HEK293 (cell line): ENCODE measurements around the gene PLXNA2.

Experiments
- CTCF ChIA-PET: fragments of 350-600 bp; formaldehyde crosslinking; extraction: SDS; loops from one replicate; lab custom pipeline; 2021; ENCODE audit warnings: antibody characterized with exemption; lab: Yijun Ruan, JAX
- POLR2A ChIA-PET: fragments of 300-600 bp; formaldehyde crosslinking; extraction: SDS; loops from one replicate; lab custom pipeline; 2020; ENCODE audit warnings: antibody characterized with exemption, inconsistent platforms; lab: Yijun Ruan, JAX
- H3K27ac ChIP-seq: fragments of 200-500 bp; sonication (Bioruptor generic); 2 replicates; pipeline ENCODE4 v1.5.1; 2014; ENCODE audit warnings: low read depth, low read length, control low read depth, inconsistent platforms; ENCODE audit errors: extremely low read depth
- H3K36me3 ChIP-seq, 2 experiments: fragments of 200-500 bp in 1 of 2; sonication (Bioruptor generic) in 1 of 2; 1 replicate in 1 of 2; 2 replicates in 1 of 2; pipeline ENCODE4 v1.5.1; 2014 to 2017; ENCODE audit warnings: inconsistent platforms in 2 of 2, low read length in 2 of 2; ENCODE audit not compliant: control insufficient read depth in 2 of 2, insufficient read depth in 1 of 2
- H3K4me1 ChIP-seq: fragments of 200-500 bp; sonication (Bioruptor generic); 2 replicates; pipeline ENCODE4 v1.5.1; 2014; ENCODE audit warnings: mild to moderate bottlenecking, low read length, inconsistent platforms; ENCODE audit not compliant: control insufficient read depth, insufficient read depth
- H3K4me3 ChIP-seq: 2 replicates; pipeline ENCODE4 v1.5.1; 2011; ENCODE audit warnings: low read depth, mild to moderate bottlenecking, control low read depth, low read length, moderate library complexity
- H3K9me3 ChIP-seq: fragments of 200-500 bp; sonication (Bioruptor generic); 2 replicates; pipeline ENCODE4 v1.5.1; 2014; ENCODE audit warnings: low read depth, low read length, inconsistent platforms; ENCODE audit not compliant: control insufficient read depth, insufficient read depth
- EGR2 ChIP-seq: fragments of 450-650 bp; formaldehyde crosslinking; IDR thresholded peaks from 2 replicates; pipeline ENCODE4 v1.5.1; 2016; ENCODE audit warnings: low read depth, missing biosample characterization, missing genetic modification characterization
- FEZF1 ChIP-seq: fragments of 450-650 bp; formaldehyde crosslinking; IDR thresholded peaks from 2 replicates; pipeline ENCODE4 v1.5.1; 2016; ENCODE audit warnings: missing biosample characterization, missing genetic modification characterization
- GLIS1 ChIP-seq: fragments of 450-650 bp; formaldehyde crosslinking; IDR thresholded peaks from 2 replicates; pipeline ENCODE4 v1.5.1; 2016; ENCODE audit warnings: missing biosample characterization, missing genetic modification characterization
- HOXD13 ChIP-seq: sonication (generic); formaldehyde crosslinking; IDR thresholded peaks from 2 replicates; pipeline ENCODE4 v1.8.0; 2022; ENCODE audit warnings: missing genetic modification reagents, borderline replicate concordance
- IKZF3 ChIP-seq: fragments of 450-650 bp; IDR thresholded peaks from 2 replicates; pipeline ENCODE4 v1.5.0; 2018; ENCODE audit warnings: missing biosample characterization, mild to moderate bottlenecking, missing genetic modification characterization, moderate library complexity
- OSR2 ChIP-seq: fragments of 450-650 bp; formaldehyde crosslinking; IDR thresholded peaks from 2 replicates; pipeline ENCODE4 v1.5.1; 2016; ENCODE audit warnings: missing biosample characterization, missing genetic modification characterization
- PBX3 ChIP-seq: sonication (generic); formaldehyde crosslinking; IDR thresholded peaks from 2 replicates; pipeline ENCODE4 v1.8.1; 2022; ENCODE audit warnings: mild to moderate bottlenecking, moderate library complexity, missing genetic modification reagents
- SETDB1 ChIP-seq: IDR thresholded peaks from one replicate; pipeline ENCODE4 v1.6.1; 2017; ENCODE audit warnings: mild to moderate bottlenecking, low read length, moderate library complexity, mixed read lengths; ENCODE audit not compliant: insufficient read length
- SP2 ChIP-seq: fragments of 450-650 bp; formaldehyde crosslinking; IDR thresholded peaks from 2 replicates; pipeline ENCODE4 v1.5.1; 2016; ENCODE audit warnings: missing biosample characterization, missing genetic modification characterization
- ZBTB20 ChIP-seq: fragments of 450-650 bp; formaldehyde crosslinking; IDR thresholded peaks from 2 replicates; pipeline ENCODE4 v1.5.1; 2016; ENCODE audit warnings: missing biosample characterization, missing genetic modification characterization
- ZFHX2 ChIP-seq: fragments of 450-650 bp; formaldehyde crosslinking; conservative IDR thresholded peaks from 2 replicates; pipeline ENCODE4 v1.5.1; 2016; ENCODE audit warnings: missing biosample characterization, missing genetic modification characterization
- ZFP69B ChIP-seq: fragments of 450-650 bp; formaldehyde crosslinking; IDR thresholded peaks from 2 replicates; pipeline ENCODE4 v1.5.1; 2016; ENCODE audit warnings: missing biosample characterization, missing genetic modification characterization
- ZIC2 ChIP-seq: fragments of 450-650 bp; formaldehyde crosslinking; IDR thresholded peaks from 2 replicates; pipeline ENCODE4 v1.5.1; 2016; ENCODE audit warnings: missing biosample characterization, missing genetic modification characterization
- ZNF157 ChIP-seq: fragments of 450-650 bp; formaldehyde crosslinking; IDR thresholded peaks from 2 replicates; pipeline ENCODE4 v1.5.1; 2016; ENCODE audit warnings: missing biosample characterization, missing genetic modification characterization
- ZNF169 ChIP-seq: fragments of 450-650 bp; formaldehyde crosslinking; IDR thresholded peaks from 2 replicates; pipeline ENCODE4 v1.5.1; 2016; ENCODE audit warnings: missing biosample characterization, missing genetic modification characterization
- ZNF174 ChIP-seq: fragments of 450-650 bp; formaldehyde crosslinking; IDR thresholded peaks from 2 replicates; pipeline ENCODE4 v1.5.0; 2017; ENCODE audit warnings: missing biosample characterization, mild to moderate bottlenecking, missing genetic modification characterization
- ZNF280D ChIP-seq: fragments of 450-650 bp; formaldehyde crosslinking; IDR thresholded peaks from 2 replicates; pipeline ENCODE4 v1.5.1; 2016; ENCODE audit warnings: missing biosample characterization, missing genetic modification characterization
- ZNF292 ChIP-seq: fragments of 450-650 bp; formaldehyde crosslinking; IDR thresholded peaks from 2 replicates; pipeline ENCODE4 v1.5.1; 2016; ENCODE audit warnings: low read depth, missing biosample characterization, missing genetic modification characterization, borderline replicate concordance
- ZNF366 ChIP-seq: fragments of 450-650 bp; formaldehyde crosslinking; conservative IDR thresholded peaks from 2 replicates; pipeline ENCODE4 v1.5.1; 2016; ENCODE audit warnings: missing biosample characterization, missing genetic modification characterization
- ZNF394 ChIP-seq: fragments of 450-650 bp; formaldehyde crosslinking; IDR thresholded peaks from 2 replicates; pipeline ENCODE4 v1.5.1; 2016; ENCODE audit warnings: missing biosample characterization, missing genetic modification characterization, mild to moderate bottlenecking, moderate library complexity, borderline replicate concordance
- ZNF423 ChIP-seq: fragments of 450-650 bp; formaldehyde crosslinking; IDR thresholded peaks from 2 replicates; pipeline ENCODE4 v1.5.1; 2016; ENCODE audit warnings: missing biosample characterization, missing genetic modification characterization
- ZNF488 ChIP-seq: fragments of 450-650 bp; formaldehyde crosslinking; IDR thresholded peaks from 2 replicates; pipeline ENCODE4 v1.5.1; 2016; ENCODE audit warnings: missing biosample characterization, missing genetic modification characterization
- ZNF548 ChIP-seq: fragments of 450-650 bp; formaldehyde crosslinking; IDR thresholded peaks from 2 replicates; pipeline ENCODE4 v1.5.1; 2016; ENCODE audit warnings: missing biosample characterization, missing genetic modification characterization
- ZNF561 ChIP-seq: fragments of 450-650 bp; IDR thresholded peaks from 2 replicates; pipeline ENCODE4 v1.5.1; 2018; ENCODE audit warnings: missing biosample characterization, missing genetic modification characterization, borderline replicate concordance
- ZNF600 ChIP-seq: fragments of 450-650 bp; formaldehyde crosslinking; IDR thresholded peaks from 2 replicates; pipeline ENCODE4 v1.5.1; 2016; ENCODE audit warnings: missing biosample characterization, missing genetic modification characterization
- ZNF623 ChIP-seq: fragments of 450-650 bp; formaldehyde crosslinking; IDR thresholded peaks from 2 replicates; pipeline ENCODE4 v1.5.1; 2016; ENCODE audit warnings: missing biosample characterization, missing genetic modification characterization
- ZNF670 ChIP-seq: fragments of 450-650 bp; formaldehyde crosslinking; IDR thresholded peaks from 2 replicates; pipeline ENCODE4 v1.5.1; 2016; ENCODE audit warnings: missing biosample characterization, missing genetic modification characterization, low read depth
- ZNF791 ChIP-seq: fragments of 450-650 bp; formaldehyde crosslinking; IDR thresholded peaks from 2 replicates; pipeline ENCODE4 v1.5.1; 2016; ENCODE audit warnings: missing biosample characterization, missing genetic modification characterization
- ZSCAN23 ChIP-seq: fragments of 450-650 bp; formaldehyde crosslinking; IDR thresholded peaks from 2 replicates; pipeline ENCODE4 v1.5.1; 2016; ENCODE audit warnings: missing biosample characterization, missing genetic modification characterization

The PLXNA2 gene

GRCh38 chr1:208103597-208104513 lies 140.3 kb downstream of the PLXNA2 start:
- Histone ChIP-seq H3K9me3 (no peaks in the 10 kb centered on the region), H3K4me3 (no peak overlapping the region), H3K36me3 (no peaks in the 10 kb centered on the region), H3K27ac (no peak overlapping the region), H3K4me1 (no peaks in the 10 kb centered on the region)
- TF ChIP-seq ZNF280D (tag by site-specific recombination) (no peak), ZNF548 (tag by site-specific recombination) (no peak), FEZF1 (tag by site-specific recombination) (no peak), GLIS1 (tag by site-specific recombination) (peak; percentile 40; the same call in 1 of the 2 replicates), ZNF670 (tag by site-specific recombination) (no peak), ZNF791 (tag by site-specific recombination) (no peak), ZIC2 (tag by site-specific recombination) (peak; percentile 73), ZNF292 (tag by site-specific recombination) (no peak)
- ChIA-PET POLR2A (no interaction called here), CTCF (interaction anchor here (1.2 to 1.5 kb wide), 2 partner anchors 10 to 28 kb away, joined by 5 to 7 read pairs; no protein-coding TSS in a partner anchor)

- POLR2A ChIA-PET: no interaction called here
- no peak overlapping the region for H3K4me3 ChIP-seq
- H3K4me1 ChIP-seq: no peaks in the 10 kb centered on the region
- TF ChIP-seq ZNF623 (tag by site-specific recombination): no peak
- no peak for TF ChIP-seq EGR2 (tag by site-specific recombination)
- TF ChIP-seq ZBTB20 (tag by site-specific recombination): no peak
- TF ChIP-seq ZNF169 (tag by site-specific recombination): no peak
- no peak for TF ChIP-seq FEZF1 (tag by site-specific recombination)
- no peak for TF ChIP-seq ZNF488
- TF ChIP-seq ZNF561 (tag by site-specific recombination): no peak
- TF ChIP-seq ZSCAN23: no peak
- TF ChIP-seq ZNF157: no peak
- TF ChIP-seq IKZF3 (tag by site-specific recombination): no peak
- no peak for TF ChIP-seq ZNF600 (tag by site-specific recombination)
- no peak for TF ChIP-seq ZNF548 (tag by site-specific recombination)
- TF ChIP-seq SP2 (tag by site-specific recombination): no peak
- no peak for TF ChIP-seq ZNF292 (tag by site-specific recombination)
- TF ChIP-seq PBX3 (CRISPR knock-in tag): no peak
- no peak for TF ChIP-seq HOXD13 (CRISPR knock-in tag)
- TF ChIP-seq ZFP69B (tag by site-specific recombination): no peak
- TF ChIP-seq ZNF366 (tag by site-specific recombination): no peak
- no peak for TF ChIP-seq ZNF174 (tag by site-specific recombination)
- no peak for TF ChIP-seq ZNF394
- no peak for TF ChIP-seq SETDB1
- peak; percentile 47; the same call in 1 of the 2 replicates for TF ChIP-seq ZFHX2 (tag by site-specific recombination)
- no peak for TF ChIP-seq ZNF423 (tag by site-specific recombination)
- 0 out of 2 replicates have a peak, but pooled peaks have one; percentile 19 for TF ChIP-seq OSR2 (tag by site-specific recombination)
Measured at GRCh38 chr1:208101661-208102431, 142.3 kb downstream of the PLXNA2 start.

More at GRCh38 chr1:208101661-208102431, 142.3 kb downstream of the PLXNA2 start:
- Histone ChIP-seq H3K9me3 (no peaks in the 10 kb centered on the region), H3K36me3 (peaks cover 0 to 6% of the 10 kb centered on the region in 2 experiments; a peak in 1 of 3 replicates), H3K27ac (no peak overlapping the region)
- CTCF ChIA-PET: interaction anchor here (0.6 to 1.0 kb wide), 4 partner anchors 9 to 150 kb away, joined by 3 to 4 read pairs (median 4); no protein-coding TSS in a partner anchor
